Mucosa of stomach (tissue), 1 donor: ENCODE measurements around the gene SLC5A7.

Experiments
- H3K27me3 ChIP-seq: one replicate; pipeline ENCODE4 v1.7.0; 2013; ENCODE audit warnings: mild to moderate bottlenecking, low read length; ENCODE audit not compliant: control insufficient read depth, insufficient read depth
- H3K36me3 ChIP-seq: one replicate; pipeline ENCODE4 v1.7.0; 2013; ENCODE audit warnings: low read length; ENCODE audit not compliant: control insufficient read depth, insufficient read depth
- H3K4me1 ChIP-seq: one replicate; pipeline ENCODE4 v1.7.0; 2013; ENCODE audit warnings: mild to moderate bottlenecking, low read length; ENCODE audit not compliant: control insufficient read depth, insufficient read depth
- H3K4me3 ChIP-seq: one replicate; pipeline ENCODE4 v1.7.0; 2013; ENCODE audit warnings: low read length
- H3K9ac ChIP-seq: one replicate; pipeline ENCODE4 v1.7.0; 2013; ENCODE audit warnings: mild to moderate bottlenecking, low read length, moderate library complexity
- H3K9me3 ChIP-seq: one replicate; pipeline ENCODE4 v1.7.0; 2013; ENCODE audit warnings: mild to moderate bottlenecking, low read length, moderate library complexity; ENCODE audit not compliant: control insufficient read depth
- donor health status: Pancreatic carcinoma.

The SLC5A7 gene

GRCh38 chr2:108023776-108024175, 37.5 kb downstream of the SLC5A7 start:
- H3K9me3 ChIP-seq = no peaks in the 10 kb centered on the region
- H3K36me3 ChIP-seq = no peaks in the 10 kb centered on the region
- H3K9ac ChIP-seq = no peak overlapping the region
- no peak overlapping the region for H3K4me3 ChIP-seq
- H3K27me3 ChIP-seq = no peaks in the 10 kb centered on the region
- H3K4me1 ChIP-seq = no peaks in the 10 kb centered on the region

GRCh38 chr2:108026092-108026794, 39.9 kb downstream of the SLC5A7 start:
- no peaks in the 10 kb centered on the region for H3K36me3 ChIP-seq
- H3K4me3 ChIP-seq = no peak overlapping the region
- no peak overlapping the region for H3K9ac ChIP-seq
- H3K27me3 ChIP-seq = no peaks in the 10 kb centered on the region
- no peaks in the 10 kb centered on the region for H3K4me1 ChIP-seq
- no peaks in the 10 kb centered on the region for H3K9me3 ChIP-seq

GRCh38 chr2:108029496-108029895, 43.2 kb downstream of the SLC5A7 start:
- no peaks in the 10 kb centered on the region for H3K27me3 ChIP-seq
- H3K9ac ChIP-seq = no peak overlapping the region
- H3K9me3 ChIP-seq = no peaks in the 10 kb centered on the region
- H3K36me3 ChIP-seq = no peaks in the 10 kb centered on the region
- no peaks in the 10 kb centered on the region for H3K4me1 ChIP-seq
- H3K4me3 ChIP-seq = no peak overlapping the region

- H3K4me3 ChIP-seq = no peak overlapping the region
- H3K27me3 ChIP-seq = no peaks in the 10 kb centered on the region
- no peaks in the 10 kb centered on the region for H3K9me3 ChIP-seq
- H3K36me3 ChIP-seq = no peaks in the 10 kb centered on the region
- H3K4me1 ChIP-seq = no peaks in the 10 kb centered on the region
- no peak overlapping the region for H3K9ac ChIP-seq
Measured at GRCh38 chr2:108029912-108030311, 43.6 kb downstream of the SLC5A7 start.

- Histone ChIP-seq H3K9ac (no peak overlapping the region), H3K27me3 (no peaks in the 10 kb centered on the region), H3K4me3 (no peak overlapping the region), H3K9me3 (no peaks in the 10 kb centered on the region), H3K4me1 (no peaks in the 10 kb centered on the region), H3K36me3 (no peaks in the 10 kb centered on the region)
Measured at GRCh38 chr2:108031471-108031941, 45.2 kb downstream of the SLC5A7 start.

GRCh38 chr2:108034843-108035242, 48.5 kb downstream of the SLC5A7 start:
- Histone ChIP-seq H3K27me3 (no peaks in the 10 kb centered on the region), H3K36me3 (no peaks in the 10 kb centered on the region), H3K9me3 (no peaks in the 10 kb centered on the region), H3K9ac (no peak overlapping the region), H3K4me1 (no peaks in the 10 kb centered on the region), H3K4me3 (no peak overlapping the region)

- no peaks in the 10 kb centered on the region for H3K4me1 ChIP-seq
- no peaks in the 10 kb centered on the region for H3K27me3 ChIP-seq
- H3K9me3 ChIP-seq = no peaks in the 10 kb centered on the region
- no peaks in the 10 kb centered on the region for H3K36me3 ChIP-seq
- H3K9ac ChIP-seq = no peak overlapping the region
- H3K4me3 ChIP-seq = no peak overlapping the region
Measured at GRCh38 chr2:108048752-108049151, 62.4 kb downstream of the SLC5A7 start.

GRCh38 chr2:108058576-108059137, 72.3 kb downstream of the SLC5A7 start:
- Histone ChIP-seq H3K36me3 (no peaks in the 10 kb centered on the region), H3K27me3 (no peaks in the 10 kb centered on the region), H3K4me3 (no peak overlapping the region), H3K4me1 (no peaks in the 10 kb centered on the region), H3K9me3 (no peaks in the 10 kb centered on the region), H3K9ac (no peak overlapping the region)

GRCh38 chr2:108061439-108062042, 75.2 kb downstream of the SLC5A7 start:
- H3K27me3 ChIP-seq = no peaks in the 10 kb centered on the region
- no peaks in the 10 kb centered on the region for H3K4me1 ChIP-seq
- H3K4me3 ChIP-seq = no peak overlapping the region
- no peaks in the 10 kb centered on the region for H3K9me3 ChIP-seq
- no peak overlapping the region for H3K9ac ChIP-seq
- no peaks in the 10 kb centered on the region for H3K36me3 ChIP-seq
